Ovary (tissue), 9 donors: Measurements from ENCODE around the gene FAAH. TPM values are rescaled to one million over a fixed set of nuclear protein-coding genes. Genes with fewer than 3 reads are reported as not detected.
"Not testable (repeated sequence)": the region's sequence is repeated elsewhere in the genome, so short reads cannot be mapped to it uniquely, and the experiment has no call there.

ENCODE experiments used
- DNase-seq, 5 donors: peaks; one replicate each; pipeline ENCODE4 v3.0.0-alpha.2; 2019 to 2020
- H3K27ac ChIP-seq, 2 donors: fragments of 200-600 bp; one replicate each; pipeline versions ENCODE4 v1.5.1 to v1.8.0; 2019 to 2022
- H3K27me3 ChIP-seq: fragments of 200-600 bp; one replicate; pipeline ENCODE4 v1.8.0; 2022
- H3K36me3 ChIP-seq: fragments of 200-600 bp; sonication (generic); one replicate; pipeline ENCODE4 v1.5.1; 2019
- H3K4me1 ChIP-seq: one replicate; pipeline ENCODE4 v1.8.1; 2013; ENCODE audit warnings: mild to moderate bottlenecking, moderate library complexity; ENCODE audit not compliant: insufficient read depth
- H3K4me3 ChIP-seq: fragments of 200-600 bp; sonication (generic); one replicate; pipeline ENCODE4 v1.5.1; 2017
- H3K9me3 ChIP-seq, 2 donors: fragments of 200-600 bp in 1 of 2; sonication (generic) in 1 of 2; one replicate each; pipeline versions ENCODE4 v1.5.1 to v1.8.1; 2013 to 2019; ENCODE audit warnings: mild to moderate bottlenecking in 1 of 2, moderate library complexity in 1 of 2
- CTCF ChIP-seq, 3 donors: fragments of 450-650 bp in 2 of 3; fragments of 200-600 bp in 1 of 3; IDR thresholded peaks; one replicate each; pipeline versions ENCODE4 v1.5.1 to v1.8.0; 2016 to 2022; ENCODE audit warnings: antibody characterized with exemption in 3 of 3, mild to moderate bottlenecking in 1 of 3
- EP300 ChIP-seq: sonication (generic); formaldehyde crosslinking; IDR thresholded peaks from one replicate; pipeline ENCODE4 v1.6.1; 2017; ENCODE audit warnings: antibody characterized with exemption
- POLR2A ChIP-seq: fragments of 450-650 bp; IDR thresholded peaks from one replicate; pipeline ENCODE4 v1.6.1; 2017; ENCODE audit warnings: antibody characterized with exemption, mild to moderate bottlenecking, moderate library complexity
- WGBS, 3 donors: extraction: QIAGEN DNeasy Blood & Tissue Kit in 1 of 3; methylation state at CpG; one replicate each; pipeline versions ENCODE4 v1.1.5 to v1.1.7; 2013 to 2017; 5-methylcytosine and 5-hydroxymethylcytosine counted together
- intact Hi-C, 4 donors: fragments of 100-400 bp; cut with DNase I; formaldehyde crosslinking; loops; one replicate each; pipeline versions ENCODE4 v1.11.0 to v1.15.1; 2022 to 2023
- polyA plus RNA-seq, 2 donors: library from polyadenylated mRNA; stranded (reverse); fragments of 200-250 nt in 1 of 2; fragments of 350-450 nt in 1 of 2; fragmentation: Illumina TruSeq in 1 of 2; extraction: RNeasy Lipid Tissue Mini Kit (QIAGEN cat#74804) in 1 of 2; gene quantifications; one replicate each; pipeline ENCODE4 v1.2.3, GENCODE V29; 2013 to 2014
- total RNA-seq, 7 donors: library from RNA; depleted of rRNA in 2 of 7; stranded (reverse); fragments of >200 nt in 2 of 7; fragmentation: NEBNext Ultra II Directional in 3 of 7; extraction: Animal tissue kit (Norgen Biotek cat#: 25700) in 3 of 7; gene quantifications; one replicate each; pipeline versions ENCODE4 v1.1.0 to v1.2.4, GENCODE V29; 2016 to 2023
- donor health status: DM: no; HTN: no; CAD: no; lungs with moderate emphysema.
- donor health status: DM: no; HTN: no; CAD: no.
- donor health status: Bipolar disorder and iron deficiency.
- donor health status: DM: yes; HTN: yes; CAD: no.
- donor health status: DM: no; HTN: no; CAD: no.
- donor health status: DM: yes; HTN: yes; CAD: no.

FAAH gene
- total and polyA plus RNA-seq, 9 donors = 1.3 to 32.7 (median 8.4) TPM

DNA sequence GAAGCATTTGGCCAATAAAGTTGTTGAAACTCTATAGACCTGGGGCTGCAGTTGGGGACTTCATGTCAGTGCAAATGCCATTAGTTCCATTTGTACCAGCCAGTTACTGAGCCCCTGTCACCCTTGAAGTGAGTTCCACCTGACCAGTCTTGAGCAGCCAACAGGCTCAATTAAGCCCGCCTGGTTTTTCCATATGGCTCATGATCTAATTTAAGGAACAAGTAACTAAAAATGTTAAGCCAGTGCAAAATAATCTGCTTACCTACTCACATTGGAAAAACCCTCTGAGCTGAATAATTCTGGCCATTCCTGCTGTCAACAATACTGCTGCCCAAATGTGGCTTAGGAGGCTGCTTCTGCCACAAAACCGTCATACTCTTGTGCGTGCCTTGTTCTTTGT is 32.0 kb upstream of the FAAH start:
- Histone ChIP-seq H3K36me3 (no peaks in the 10 kb centered on the region), H3K9me3 (no peaks in the 10 kb centered on the region), H3K4me1 (no peaks in the 10 kb centered on the region), H3K4me3 (no peak overlapping the region), H3K27ac (no peak overlapping the region), H3K27me3 (no peaks in the 10 kb centered on the region)
- 83 to 86% (median 84%) methylated on average over 3 of the region's 3 CpGs for WGBS, 3 donors
- intact Hi-C loops = no loop called here
- DNase-seq = no peak
- TF ChIP-seq POLR2A (no peak), CTCF (IDR thresholded peaks at IDR 0.05) (no peak), EP300 (no peak)

- Histone ChIP-seq H3K27me3 (no peaks in the 10 kb centered on the region), H3K36me3 (no peaks in the 10 kb centered on the region), H3K9me3 (no peaks in the 10 kb centered on the region), H3K27ac (no peak overlapping the region), H3K4me1 (no peaks in the 10 kb centered on the region), H3K4me3 (no peak overlapping the region)
- no peak for DNase-seq
- intact Hi-C loops = no loop called here
- TF ChIP-seq EP300 = no peak
- no peak for TF ChIP-seq CTCF (IDR thresholded peaks at IDR 0.05)
- TF ChIP-seq POLR2A = no peak
- WGBS, 3 donors = 93 to 98% (median 96%) methylated on average over 5 of the region's 5 CpGs
These were observed 31.0 kb upstream of the FAAH start for GRCh38 chr1:46363121-46363520.

- H3K4me3 ChIP-seq = no peak overlapping the region
- TF ChIP-seq EP300 = no peak
- no peak for TF ChIP-seq CTCF (IDR thresholded peaks at IDR 0.05)
- TF ChIP-seq POLR2A = no peak
- no peaks in the 10 kb centered on the region for H3K4me1 ChIP-seq
- intact Hi-C loops = no loop called here
- DNase-seq = no peak
- no peaks in the 10 kb centered on the region for H3K36me3 ChIP-seq
- H3K27ac ChIP-seq = no peak overlapping the region
- H3K9me3 ChIP-seq = no peaks in the 10 kb centered on the region
- WGBS, 3 donors = 68 to 90% (median 88%) methylated on average over 5 of the region's 5 CpGs
- H3K27me3 ChIP-seq = no peaks in the 10 kb centered on the region
These were observed 29.5 kb upstream of the FAAH start for GRCh38 chr1:46364612-46365011.

- WGBS, 3 donors = 90 to 93% (median 92%) methylated on average over 8 of the region's 8 CpGs
- intact Hi-C loops = not testable (repeated sequence)
These were observed 28.3 kb upstream of the FAAH start for GRCh38 chr1:46365796-46366195.

DNA sequence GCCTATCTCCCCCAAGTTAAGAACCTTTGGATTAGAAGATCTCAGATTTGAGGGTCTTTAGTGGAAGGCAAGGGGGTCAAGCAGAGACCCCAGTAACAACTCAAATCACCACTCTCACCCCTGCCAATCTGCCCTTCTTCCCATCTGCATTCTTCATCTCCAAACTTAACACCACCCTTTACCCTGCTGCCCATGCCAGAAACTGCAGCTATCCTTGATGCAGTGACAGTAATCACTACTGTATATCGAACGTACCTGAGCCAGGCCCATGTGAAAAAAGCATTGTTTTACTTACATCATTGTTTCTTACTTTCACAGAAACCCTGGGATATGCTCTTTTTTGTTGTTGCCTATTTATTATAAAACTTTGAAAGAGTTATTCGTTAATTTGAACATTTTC is 27.0 kb upstream of the FAAH start:
- H3K27ac ChIP-seq = no peak overlapping the region
- no peaks in the 10 kb centered on the region for H3K4me1 ChIP-seq
- intact Hi-C loops = no loop called here
- no peaks in the 10 kb centered on the region for H3K27me3 ChIP-seq
- 68 to 85% (median 76%) methylated on average over 3 of the region's 3 CpGs for WGBS, 3 donors
- TF ChIP-seq CTCF (IDR thresholded peaks at IDR 0.05) (no peak), POLR2A (no peak)
- no peaks in the 10 kb centered on the region for H3K9me3 ChIP-seq
- H3K36me3 ChIP-seq = no peaks in the 10 kb centered on the region
- no peak for DNase-seq
- no peak overlapping the region for H3K4me3 ChIP-seq

More at GRCh38 chr1:46365796-46366195, 28.3 kb upstream of the FAAH start:
- H3K36me3 ChIP-seq, H3K4me3 ChIP-seq, H3K9me3 ChIP-seq, H3K27me3 ChIP-seq, H3K4me1 ChIP-seq, H3K27ac ChIP-seq, DNase-seq: not testable (repeated sequence)

DNA sequence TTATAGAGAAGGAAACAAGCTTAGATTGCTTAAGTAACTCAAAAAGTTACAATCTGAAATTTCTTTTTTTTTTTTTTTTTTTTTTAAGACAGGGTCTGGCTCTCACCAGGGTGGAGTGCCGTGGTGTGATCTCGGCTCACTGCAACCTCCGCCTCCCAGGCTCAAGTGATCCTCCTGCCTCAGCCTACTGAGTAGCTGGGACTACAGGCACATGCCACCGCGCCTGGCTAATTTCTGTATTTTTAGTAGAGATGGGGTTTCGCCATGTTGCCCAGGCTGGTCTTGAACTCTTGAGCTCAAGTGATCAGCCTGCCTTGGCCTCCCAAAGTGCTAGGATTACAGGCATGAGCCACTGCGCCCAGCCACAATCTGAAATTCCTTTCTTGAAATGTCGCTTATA is 26.4 kb upstream of the FAAH start:
- H3K4me3 ChIP-seq, H3K36me3 ChIP-seq, H3K9me3 ChIP-seq, H3K27me3 ChIP-seq, H3K4me1 ChIP-seq, H3K27ac ChIP-seq, intact Hi-C loops, DNase-seq: not testable (repeated sequence)
- WGBS, 3 donors = 96 to 97% (median 96%) methylated on average over 8 of the region's 8 CpGs
